Left lung (tissue), 10 donors: ENCODE data around the gene CCL22. TPM values are rescaled to one million over a fixed set of nuclear protein-coding genes. Genes with fewer than 3 reads are reported as not detected.
A peak's percentile ranks its signal among the peaks of the same experiment; 100 is the strongest.

ENCODE experiments used
- ATAC-seq: fragments of 200-7000 bp; cut with Tn5 transposase; one replicate; pipeline ENCODE4 v1.9.1; 2020; ENCODE audit warnings: moderate library complexity
- DNase-seq, 4 donors: peaks; one replicate each; pipeline ENCODE4 v3.0.0-alpha.2; 2013 to 2020
- H3K27ac ChIP-seq, 2 donors: fragments of 200-600 bp; sonication (generic) in 1 of 2; one replicate each; pipeline versions ENCODE4 v1.5.0 to v1.8.0; 2020 to 2021
- H3K27me3 ChIP-seq, 2 donors: fragments of 200-600 bp; sonication (generic) in 1 of 2; one replicate each; pipeline versions ENCODE4 v1.5.0 to v1.8.0; 2020 to 2021
- H3K36me3 ChIP-seq, 2 donors: fragments of 200-600 bp; sonication (generic) in 1 of 2; one replicate each; pipeline versions ENCODE4 v1.5.0 to v1.8.0; 2020 to 2021
- H3K4me1 ChIP-seq, 2 donors: fragments of 200-600 bp; one replicate each; pipeline ENCODE4 v1.8.0; 2021
- H3K4me3 ChIP-seq, 2 donors: fragments of 200-600 bp; sonication (generic) in 1 of 2; one replicate each; pipeline versions ENCODE4 v1.5.0 to v1.8.0; 2020 to 2021; ENCODE audit warnings: mild to moderate bottlenecking in 1 of 2
- H3K9me3 ChIP-seq, 2 donors: fragments of 200-600 bp; sonication (generic) in 1 of 2; one replicate each; pipeline versions ENCODE4 v1.5.0 to v1.8.0; 2020 to 2021
- intact Hi-C, 2 donors: fragments of 100-400 bp; cut with DNase I; formaldehyde crosslinking; loops; one replicate each; pipeline versions ENCODE4 v1.11.2 to v1.14.2; 2022
- polyA plus RNA-seq, 6 donors: library from polyadenylated mRNA; unstranded; fragments of 120-200 nt; gene quantifications; one replicate each; pipeline ENCODE4 v1.2.1, GENCODE V29; 2013; ENCODE audit not compliant: insufficient read length in 6 of 6
- total RNA-seq, 2 donors: library from RNA; stranded (reverse); fragmentation: NEBNext Ultra II Directional; extraction: Animal tissue kit (Norgen Biotek cat#: 25700); gene quantifications; one replicate each; pipeline ENCODE4 v1.2.1, GENCODE V29; 2021
- TF ChIP-seq, protein P1 (sequence below), 2 donors: fragments of 200-600 bp; sonication (generic) in 1 of 2; IDR thresholded peaks; one replicate each; pipeline versions ENCODE4 v1.5.0 to v1.8.0; 2021; ENCODE audit warnings: antibody characterized with exemption in 2 of 2
- donor health status: DM: no; HTN: yes; CAD: no.
- donor health status: DM: no; HTN: no; CAD: no.

The CCL22 gene
- total and polyA plus RNA-seq, 8 donors, result 0.08 to 2.4 (median 0.21) TPM

DNA sequence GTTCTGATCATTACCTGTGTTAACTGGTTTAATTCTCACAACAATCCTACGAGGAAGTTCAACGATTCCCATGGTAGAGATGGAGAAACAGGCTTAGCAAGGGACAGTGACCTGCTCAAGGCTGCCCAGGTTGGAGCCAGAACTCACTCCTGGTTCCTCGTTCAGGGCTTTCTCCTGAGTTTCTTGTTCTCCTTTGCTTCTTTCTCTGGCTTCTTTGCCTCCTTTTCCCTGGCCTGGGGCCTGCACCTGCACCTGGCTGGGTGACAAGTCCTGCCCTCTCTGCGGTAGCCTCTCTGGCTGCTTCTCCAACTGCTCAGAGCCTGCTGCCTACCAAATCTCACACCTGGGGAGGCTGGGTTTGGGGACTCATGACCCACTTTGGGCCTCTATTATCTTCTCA lies 2.8 kb downstream of the CCL22 start:
- no peaks in the 10 kb centered on the region for H3K27me3 ChIP-seq
- ATAC-seq, result peak; percentile 60
- TF ChIP-seq, protein P1, sequence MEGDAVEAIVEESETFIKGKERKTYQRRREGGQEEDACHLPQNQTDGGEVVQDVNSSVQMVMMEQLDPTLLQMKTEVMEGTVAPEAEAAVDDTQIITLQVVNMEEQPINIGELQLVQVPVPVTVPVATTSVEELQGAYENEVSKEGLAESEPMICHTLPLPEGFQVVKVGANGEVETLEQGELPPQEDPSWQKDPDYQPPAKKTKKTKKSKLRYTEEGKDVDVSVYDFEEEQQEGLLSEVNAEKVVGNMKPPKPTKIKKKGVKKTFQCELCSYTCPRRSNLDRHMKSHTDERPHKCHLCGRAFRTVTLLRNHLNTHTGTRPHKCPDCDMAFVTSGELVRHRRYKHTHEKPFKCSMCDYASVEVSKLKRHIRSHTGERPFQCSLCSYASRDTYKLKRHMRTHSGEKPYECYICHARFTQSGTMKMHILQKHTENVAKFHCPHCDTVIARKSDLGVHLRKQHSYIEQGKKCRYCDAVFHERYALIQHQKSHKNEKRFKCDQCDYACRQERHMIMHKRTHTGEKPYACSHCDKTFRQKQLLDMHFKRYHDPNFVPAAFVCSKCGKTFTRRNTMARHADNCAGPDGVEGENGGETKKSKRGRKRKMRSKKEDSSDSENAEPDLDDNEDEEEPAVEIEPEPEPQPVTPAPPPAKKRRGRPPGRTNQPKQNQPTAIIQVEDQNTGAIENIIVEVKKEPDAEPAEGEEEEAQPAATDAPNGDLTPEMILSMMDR (IDR thresholded peaks at IDR 0.05), result no peak
- DNase-seq, result peak in 1 of 4 donors; percentile 35
- intact Hi-C loops, result no loop called here
- no peaks in the 10 kb centered on the region for H3K9me3 ChIP-seq
- H3K27ac ChIP-seq, result no peak overlapping the region
- no peaks in the 10 kb centered on the region for H3K36me3 ChIP-seq
- no peak overlapping the region for H3K4me3 ChIP-seq
- peaks cover 0 to 17% of the 10 kb centered on the region in 2 donors for H3K4me1 ChIP-seq

GRCh38 chr16:57364143-57364542 lies 5.6 kb downstream of the CCL22 start:
- H3K9me3 ChIP-seq, result no peaks in the 10 kb centered on the region
- H3K4me1 ChIP-seq, result peaks cover 0 to 6% of the 10 kb centered on the region in 2 donors
- no peaks in the 10 kb centered on the region for H3K27me3 ChIP-seq
- TF ChIP-seq, protein P1 (IDR thresholded peaks at IDR 0.05), result no peak
- no peak overlapping the region for H3K27ac ChIP-seq
- no peaks in the 10 kb centered on the region for H3K36me3 ChIP-seq
- ATAC-seq (no peak), DNase-seq (no peak)
- intact Hi-C loops, result no loop called here
- H3K4me3 ChIP-seq, result no peak overlapping the region

DNA sequence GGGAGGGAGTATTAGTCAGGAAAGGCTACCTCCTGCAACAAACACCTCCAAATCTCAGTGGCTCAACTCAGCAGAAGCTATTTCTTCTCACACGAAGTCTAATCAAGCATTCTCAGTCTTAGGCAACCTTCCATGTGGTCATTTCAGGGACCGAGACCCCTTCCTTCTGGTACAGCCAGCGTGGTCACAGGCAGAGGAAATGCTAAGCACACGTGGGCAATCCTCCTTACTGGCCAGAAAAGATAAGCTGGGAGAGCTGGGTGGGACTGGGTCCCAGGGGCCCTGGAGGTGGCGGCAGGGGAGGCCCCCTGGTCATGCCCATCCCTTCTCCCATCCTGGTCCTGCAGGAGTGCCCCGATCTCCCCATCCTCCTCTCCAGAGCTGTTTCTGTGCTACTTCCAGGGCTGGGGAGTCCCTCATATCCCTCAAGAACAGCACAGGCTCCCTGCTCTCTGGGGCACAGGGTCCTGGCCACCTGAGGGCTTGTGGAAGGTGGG lies 8.0 kb downstream of the CCL22 start:
- intact Hi-C loops, result no loop called here
- no peak for ATAC-seq

GRCh38 chr16:57367116-57367752 lies 8.7 kb downstream of the CCL22 start:
- TF ChIP-seq, protein P1 (IDR thresholded peaks at IDR 0.05), result no peak
- Histone ChIP-seq H3K4me3 (no peak overlapping the region), H3K36me3 (no peaks in the 10 kb centered on the region), H3K27ac (peak overlapping the region in 1 of 2 donors; percentile 53), H3K4me1 (peaks cover under 1 to 11% of the 10 kb centered on the region in 2 donors), H3K27me3 (no peaks in the 10 kb centered on the region), H3K9me3 (no peaks in the 10 kb centered on the region)
- no peak for DNase-seq
- ATAC-seq, result no peak
- intact Hi-C loops, result no loop called here

More for the DNA sequence above, 8.0 kb downstream of the CCL22 start:
- TF ChIP-seq, protein P1 (IDR thresholded peaks at IDR 0.05), result no peak
- Histone ChIP-seq H3K36me3 (no peaks in the 10 kb centered on the region), H3K27ac (no peak overlapping the region), H3K4me3 (no peak overlapping the region), H3K27me3 (no peaks in the 10 kb centered on the region), H3K4me1 (peaks cover 0 to 6% of the 10 kb centered on the region in 2 donors), H3K9me3 (no peaks in the 10 kb centered on the region)
- DNase-seq, result no peak

DNA sequence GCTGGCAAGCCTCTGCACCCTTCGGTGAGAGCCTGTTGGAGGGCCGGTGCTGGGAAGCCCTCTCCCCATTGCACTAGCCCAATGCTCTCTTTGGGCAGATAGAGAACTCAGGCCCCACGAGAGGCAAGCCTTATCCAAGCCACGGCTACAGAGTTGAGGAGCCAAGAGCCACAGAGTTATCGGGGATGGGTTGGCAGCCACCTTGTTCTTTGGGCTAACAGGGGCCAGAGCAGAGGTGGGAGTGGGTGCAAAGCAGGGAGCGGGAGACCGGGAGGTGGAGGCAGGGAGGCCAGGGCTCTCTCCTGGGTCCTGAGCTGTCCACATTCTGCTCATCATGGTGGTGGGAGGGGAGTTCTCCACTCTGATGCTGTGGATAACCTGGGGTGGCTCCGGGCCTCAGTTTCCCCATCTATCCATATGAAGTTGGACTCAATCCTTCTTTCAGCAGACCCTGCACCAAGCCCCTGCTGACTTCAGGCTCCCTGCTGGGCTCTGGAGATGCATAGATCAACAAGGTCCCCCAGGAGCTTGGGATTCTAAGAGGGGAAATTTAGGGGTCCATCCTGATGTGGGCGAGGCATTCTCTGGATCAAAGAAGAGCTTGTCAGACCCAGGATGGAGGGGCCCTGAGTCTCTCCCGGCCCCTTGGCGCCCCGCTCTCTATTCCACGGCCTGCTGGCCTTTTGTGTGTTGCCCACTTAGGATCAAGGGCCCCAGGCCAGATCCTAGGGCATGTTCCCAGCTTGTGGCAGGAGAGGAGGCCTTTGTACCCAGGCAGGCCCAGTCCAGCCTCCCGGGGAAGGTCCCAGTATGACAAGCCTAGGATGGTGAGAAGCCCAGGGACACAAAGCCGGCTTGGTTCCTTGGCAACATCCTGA lies 13.2 kb downstream of the CCL22 start:
- Histone ChIP-seq H3K4me3 (peak overlapping the region in 1 of 2 donors; percentile 41), H3K27me3 (no peaks in the 10 kb centered on the region), H3K27ac (peak overlapping the region; percentile 73 to 77), H3K4me1 (peaks cover 4 to 7% of the 10 kb centered on the region in 2 donors), H3K36me3 (no peaks in the 10 kb centered on the region), H3K9me3 (no peaks in the 10 kb centered on the region)
- intact Hi-C loops, result no loop called here
- DNase-seq, result peak in 1 of 4 donors; percentile 22
- TF ChIP-seq, protein P1 (IDR thresholded peaks at IDR 0.05), result no peak
- no peak for ATAC-seq
